B cell (primary cell): ENCODE data around the gene FBXO3. TPM values are rescaled to one million over a fixed set of nuclear protein-coding genes. Genes with fewer than 3 reads are reported as not detected.

ENCODE experiments used
- ATAC-seq: fragments of 200-7000 bp; cut with Tn5 transposase; one replicate; pipeline ENCODE4 v1.10.0; 2021; ENCODE audit warnings: low read depth, mild to moderate bottlenecking, moderate number of reproducible peaks, moderate library complexity
- CTCF ChIA-PET: fragments of 350-600 bp; sonication (Branson Sonifier 250); formaldehyde crosslinking; loops from one replicate; lab custom pipeline; 2021; ENCODE audit warnings: antibody characterized with exemption, inconsistent platforms; lab: Charles Lee
- POLR2A ChIA-PET: fragments of 350-600 bp; sonication (Branson Sonifier 250); formaldehyde crosslinking; loops from one replicate; lab custom pipeline; 2021; ENCODE audit warnings: antibody characterized with exemption; lab: Charles Lee
- DNase-seq: peaks from one replicate; pipeline ENCODE4 v3.0.0; 2013
- H2AFZ ChIP-seq: 2 replicates; pipeline ENCODE4 v1.6.1; 2012; ENCODE audit warnings: mild to moderate bottlenecking, low read depth, low read length; ENCODE audit not compliant: insufficient read depth, poor library complexity, severe bottlenecking
- H3K27ac ChIP-seq, 2 donors: 1 replicate in 1 of 2; 2 replicates in 1 of 2; pipeline ENCODE4 v1.5.1; 2012 to 2013; ENCODE audit warnings: low read length in 2 of 2, mild to moderate bottlenecking in 2 of 2, moderate library complexity in 1 of 2
- H3K27me3 ChIP-seq, 4 experiments: fragments of 200-600 bp in 1 of 4; sonication (generic) in 1 of 4; replicated peaks in 1 of 4; 1 replicate in 2 of 4; 2 replicates in 2 of 4; pipeline versions ENCODE4 v1.6.1 to v1.7.0; 2013 to 2016; ENCODE audit warnings: low read length in 3 of 4, mild to moderate bottlenecking in 2 of 4, mixed read lengths in 1 of 4, moderate library complexity in 1 of 4; ENCODE audit not compliant: insufficient read depth in 4 of 4, control insufficient read depth in 3 of 4; ENCODE audit errors: control extremely low read depth in 1 of 4
- H3K36me3 ChIP-seq, 2 experiments: replicated peaks in 1 of 2; 1 replicate in 1 of 2; 2 replicates in 1 of 2; pipeline versions ENCODE4 v1.6.1 to v1.7.1; 2013; ENCODE audit warnings: low read length in 1 of 2; ENCODE audit not compliant: insufficient read depth in 2 of 2, control insufficient read depth in 1 of 2; ENCODE audit errors: control extremely low read depth in 1 of 2, extremely low read depth in 1 of 2
- H3K4me1 ChIP-seq, 2 donors: fragments of 200-600 bp in 1 of 2; sonication (generic) in 1 of 2; 1 replicate in 1 of 2; 2 replicates in 1 of 2; pipeline versions ENCODE4 v1.5.1 to v1.6.1; 2013 to 2017; ENCODE audit warnings: low read length in 2 of 2; ENCODE audit not compliant: control insufficient read depth in 2 of 2, insufficient read depth in 2 of 2
- H3K4me2 ChIP-seq: replicated peaks from 2 replicates; pipeline ENCODE3; 2012; ENCODE audit warnings: mild to moderate bottlenecking, low read depth, low read length; ENCODE audit not compliant: poor library complexity, severe bottlenecking
- H3K4me3 ChIP-seq, 5 experiments: fragments of 200-600 bp in 1 of 5; sonication (generic) in 1 of 5; 1 replicate in 3 of 5; 2 replicates in 2 of 5; pipeline versions ENCODE4 v1.5.1 to v1.7.0; 2011 to 2016; ENCODE audit warnings: low read length in 4 of 5, mild to moderate bottlenecking in 4 of 5, low read depth in 2 of 5, control low read depth in 1 of 5, moderate library complexity in 1 of 5; ENCODE audit not compliant: insufficient read depth in 1 of 5; ENCODE audit errors: control extremely low read depth in 1 of 5, extremely low read depth in 1 of 5
- H3K79me2 ChIP-seq: fragments of 200-600 bp; sonication (generic); one replicate; pipeline ENCODE4 v1.6.0; 2016; ENCODE audit warnings: low read length; ENCODE audit not compliant: control insufficient read depth, insufficient read depth
- H3K9ac ChIP-seq: fragments of 200-600 bp; sonication (generic); 2 replicates; pipeline ENCODE4 v1.6.1; 2017; ENCODE audit warnings: mild to moderate bottlenecking, low read length, moderate library complexity
- H3K9me3 ChIP-seq, 3 donors: one replicate each; pipeline versions ENCODE4 v1.6.1 to v1.7.1; 2013; ENCODE audit warnings: low read length in 2 of 3; ENCODE audit not compliant: control insufficient read depth in 2 of 3, insufficient read depth in 1 of 3; ENCODE audit errors: control extremely low read depth in 1 of 3
- H4K20me1 ChIP-seq: 2 replicates; pipeline ENCODE4 v1.6.0; 2012; ENCODE audit warnings: mild to moderate bottlenecking, low read length; ENCODE audit not compliant: insufficient read depth, control insufficient read depth, poor library complexity, severe bottlenecking
- H3K27ac Mint-ChIP-seq: one replicate; pipeline ENCODE4 v1.8.0; 2021; ENCODE audit warnings: mixed read lengths
- H3K27me3 Mint-ChIP-seq: one replicate; pipeline ENCODE4 v1.8.0; 2021; ENCODE audit warnings: mixed read lengths
- H3K4me1 Mint-ChIP-seq: one replicate; pipeline ENCODE4 v1.8.0; 2021; ENCODE audit warnings: mixed read lengths
- H3K4me3 Mint-ChIP-seq: one replicate; pipeline ENCODE4 v1.8.0; 2021; ENCODE audit warnings: mixed read lengths
- H3K9me3 Mint-ChIP-seq: one replicate; pipeline ENCODE4 v1.8.0; 2022; ENCODE audit warnings: mixed read lengths; ENCODE audit not compliant: insufficient read depth
- EZH2 ChIP-seq: IDR thresholded peaks from 2 replicates; pipeline ENCODE4 v1.6.1; 2012; ENCODE audit warnings: borderline replicate concordance, low read depth, mild to moderate bottlenecking, moderate library complexity, low read length; ENCODE audit not compliant: insufficient read depth, poor library complexity, severe bottlenecking
- WGBS: methylation state at CpG from one replicate; pipeline ENCODE4 v1.1.5; 2013; ENCODE audit warnings: missing lambda C conversion rate; ENCODE audit not compliant: insufficient coverage; 5-methylcytosine and 5-hydroxymethylcytosine counted together
- intact Hi-C: fragments of 100-400 bp; cut with micrococcal nuclease; formaldehyde crosslinking; loops from one replicate; pipeline ENCODE4 v1.10.0; 2022
- polyA plus RNA-seq: library from polyadenylated mRNA; depleted of rRNA; stranded (reverse); fragments of >200 nt; gene quantifications from 2 replicates; pipeline ENCODE4 v1.2.3, GENCODE V29; 2012
- total RNA-seq, 2 donors: library from RNA; stranded (reverse); fragments of 120-200 nt in 1 of 2; gene quantifications; 1 replicate in 1 of 2; 2 replicates in 1 of 2; pipeline versions ENCODE4 v1.2.3 to v1.2.4, GENCODE V29; 2013 to 2022
- TF ChIP-seq, protein P1 (sequence below): fragments of 200-600 bp; IDR thresholded peaks from one replicate; pipeline ENCODE4 v1.8.0; 2022; ENCODE audit warnings: antibody characterized with exemption, mild to moderate bottlenecking

FBXO3 gene
- total and polyA plus RNA-seq, 2 donors (not counting 1 experiment from before 2014, with no cell fraction given), result 16.8 to 34.3 TPM

- H3K27ac ChIP-seq, result no peak overlapping the region
- Mint-ChIP-seq H3K4me1 (no peaks in the 10 kb centered on the region), H3K27ac (no peak overlapping the region), H3K4me3 (no peak overlapping the region), H3K27me3 (no peaks in the 10 kb centered on the region), H3K9me3 (no peaks in the 10 kb centered on the region)
- no peaks in the 10 kb centered on the region for H3K27me3 ChIP-seq
- ATAC-seq, result no peak
- H2AFZ ChIP-seq, result no peak overlapping the region
- DNase-seq, result no peak
- no peaks in the 10 kb centered on the region for H3K9me3 ChIP-seq
- POLR2A ChIA-PET, result no interaction called here
- no peaks in the 10 kb centered on the region for H3K79me2 ChIP-seq
- no peak overlapping the region for H3K9ac ChIP-seq
- intact Hi-C loops, result loop anchor here (5.0 kb wide), 1 partner anchor 781 kb away; no protein-coding TSS in a partner anchor
- CTCF ChIA-PET, result interaction anchor here (0.8 to 3.4 kb wide), 21 partner anchors 10 to 781 kb away, joined by 3 to 115 read pairs (median 6); partner anchors contain the start of gene C11orf91
- H3K36me3 ChIP-seq, result peaks cover 9 to 21% of the 10 kb centered on the region in 2 experiments
- H3K4me3 ChIP-seq, result no peak overlapping the region
- WGBS, result 100% methylated on average over 4 of the region's 5 CpGs
- H3K4me2 ChIP-seq, result no peak overlapping the region
- TF ChIP-seq, protein P1, sequence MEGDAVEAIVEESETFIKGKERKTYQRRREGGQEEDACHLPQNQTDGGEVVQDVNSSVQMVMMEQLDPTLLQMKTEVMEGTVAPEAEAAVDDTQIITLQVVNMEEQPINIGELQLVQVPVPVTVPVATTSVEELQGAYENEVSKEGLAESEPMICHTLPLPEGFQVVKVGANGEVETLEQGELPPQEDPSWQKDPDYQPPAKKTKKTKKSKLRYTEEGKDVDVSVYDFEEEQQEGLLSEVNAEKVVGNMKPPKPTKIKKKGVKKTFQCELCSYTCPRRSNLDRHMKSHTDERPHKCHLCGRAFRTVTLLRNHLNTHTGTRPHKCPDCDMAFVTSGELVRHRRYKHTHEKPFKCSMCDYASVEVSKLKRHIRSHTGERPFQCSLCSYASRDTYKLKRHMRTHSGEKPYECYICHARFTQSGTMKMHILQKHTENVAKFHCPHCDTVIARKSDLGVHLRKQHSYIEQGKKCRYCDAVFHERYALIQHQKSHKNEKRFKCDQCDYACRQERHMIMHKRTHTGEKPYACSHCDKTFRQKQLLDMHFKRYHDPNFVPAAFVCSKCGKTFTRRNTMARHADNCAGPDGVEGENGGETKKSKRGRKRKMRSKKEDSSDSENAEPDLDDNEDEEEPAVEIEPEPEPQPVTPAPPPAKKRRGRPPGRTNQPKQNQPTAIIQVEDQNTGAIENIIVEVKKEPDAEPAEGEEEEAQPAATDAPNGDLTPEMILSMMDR, result no peak
- TF ChIP-seq EZH2, result no peak
- no peaks in the 10 kb centered on the region for H3K4me1 ChIP-seq
- H4K20me1 ChIP-seq, result no peaks in the 10 kb centered on the region
These were observed 31.0 kb downstream of the FBXO3 start for GRCh38 chr11:33743291-33743690.

DNA sequence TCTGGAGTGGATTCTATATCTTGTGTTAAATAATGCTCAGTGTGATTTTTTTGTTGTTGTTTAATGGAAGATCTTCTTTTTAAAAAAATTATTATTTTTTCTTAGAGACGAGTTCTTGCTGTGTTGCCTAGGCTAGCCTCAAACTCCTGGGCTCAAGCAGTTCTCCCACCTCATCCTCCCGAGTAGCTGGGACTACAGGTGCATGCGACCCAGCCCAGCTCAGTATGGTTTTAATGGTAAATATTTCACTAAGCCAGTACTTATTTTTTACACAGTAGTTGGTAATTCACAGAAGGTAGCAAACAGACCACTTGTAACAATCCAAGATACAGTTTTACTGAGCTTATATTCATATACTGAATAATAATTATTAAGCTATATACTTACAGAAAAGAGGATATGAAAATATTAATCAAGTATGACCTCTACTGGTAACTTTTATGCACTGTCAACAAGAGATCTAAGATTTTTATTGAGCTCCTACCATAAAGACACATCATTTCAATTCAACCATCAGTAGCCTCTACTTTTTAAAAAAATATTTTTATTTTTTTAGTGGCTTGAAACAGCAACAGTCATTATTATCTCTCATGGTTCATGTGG, 32.0 kb downstream of the FBXO3 start:
- Histone ChIP-seq H3K79me2 (no peaks in the 10 kb centered on the region), H3K9me3 (no peaks in the 10 kb centered on the region), H3K4me2 (no peak overlapping the region), H3K27ac (no peak overlapping the region), H3K27me3 (no peaks in the 10 kb centered on the region), H3K9ac (no peak overlapping the region), H3K4me1 (no peaks in the 10 kb centered on the region), H3K4me3 (no peak overlapping the region), H2AFZ (no peak overlapping the region), H4K20me1 (no peaks in the 10 kb centered on the region), H3K36me3 (peaks cover 6 to 21% of the 10 kb centered on the region in 2 experiments)
- no CpG with 5 or more reads among the region's 3 CpGs for WGBS
- ATAC-seq (peak; percentile 63), DNase-seq (peak; percentile 55)
- no peaks in the 10 kb centered on the region for H3K4me1 Mint-ChIP-seq
- intact Hi-C loops, result loop anchor here (1.0 to 5.0 kb wide), 4 partner anchors 26 to 780 kb away; no protein-coding TSS in a partner anchor
- POLR2A ChIA-PET, result no interaction called here
- H3K27me3 Mint-ChIP-seq, result no peaks in the 10 kb centered on the region
- CTCF ChIA-PET, result interaction anchor here (0.6 to 3.4 kb wide), 48 partner anchors 9 to 856 kb away, joined by 3 to 115 read pairs (median 4); partner anchors contain the start of gene C11orf91
- H3K4me3 Mint-ChIP-seq, result no peak overlapping the region
- TF ChIP-seq, protein P1, result peak; percentile 74
- TF ChIP-seq EZH2, result no peak
- no peaks in the 10 kb centered on the region for H3K9me3 Mint-ChIP-seq
- no peak overlapping the region for H3K27ac Mint-ChIP-seq
